GM18498 (cell line): ENCODE data around the gene FUT1.
"Not testable (repeated sequence)": the region's sequence is repeated elsewhere in the genome, so short reads cannot be mapped to it uniquely, and the experiment has no call there.

Experiments used
- ATAC-seq: cut with Tn5 transposase; IDR thresholded peaks from one replicate; pipeline ENCODE4 v1.9.1; 2021; ENCODE audit warnings: mild to moderate bottlenecking, moderate library complexity; ENCODE audit not compliant: unreplicated experiment

Gene FUT1

GRCh38 chr19:48718711-48719231, 33.7 kb downstream of the FUT1 start:
- ATAC-seq = no peak

GRCh38 chr19:48718106-48718505, 34.3 kb downstream of the FUT1 start:
- not testable (repeated sequence) for ATAC-seq

- no peak for ATAC-seq
These were observed 35.7 kb downstream of the FUT1 start for GRCh38 chr19:48716562-48717291.

- ATAC-seq = no peak
These were observed 36.7 kb downstream of the FUT1 start for GRCh38 chr19:48715681-48716171.

- ATAC-seq = no peak
These were observed 37.4 kb downstream of the FUT1 start for GRCh38 chr19:48714759-48715675.

GRCh38 chr19:48713864-48714755, 38.3 kb downstream of the FUT1 start:
- peak; percentile 90 for ATAC-seq

- no peak for ATAC-seq
These were observed 39.2 kb downstream of the FUT1 start for GRCh38 chr19:48713041-48713863.

GRCh38 chr19:48711106-48711662, 41.3 kb downstream of the FUT1 start:
- no peak for ATAC-seq

- no peak for ATAC-seq
These were observed 44.0 kb downstream of the FUT1 start for GRCh38 chr19:48708471-48708870.

- ATAC-seq = no peak
These were observed 47.0 kb downstream of the FUT1 start for GRCh38 chr19:48705431-48705830.

- ATAC-seq = no peak
These were observed 49.1 kb downstream of the FUT1 start for GRCh38 chr19:48703316-48703715.

- no peak for ATAC-seq
These were observed 49.7 kb downstream of the FUT1 start for GRCh38 chr19:48702701-48703100.

- ATAC-seq = no peak
These were observed 54.4 kb downstream of the FUT1 start for GRCh38 chr19:48698046-48698445.
